Measurements from ENCODE around the gene PPP3CA. TPM values are rescaled to one million over a fixed set of nuclear protein-coding genes. Genes with fewer than 3 reads are reported as not detected.

PPP3CA gene
- total RNA-seq, 1 experiment from 2014 or later = 133 TPM

GRCh38 chr4:101020956-101021355 is 326.4 kb downstream of the PPP3CA start (continued):
- TF ChIP-seq TCF7L2 (IDR thresholded peaks at IDR 0.05; ENCODE audit: borderline replicate concordance, extremely low read depth, insufficient read depth, insufficient read length) = peak; percentile 78
- TF ChIP-seq, protein P1, sequence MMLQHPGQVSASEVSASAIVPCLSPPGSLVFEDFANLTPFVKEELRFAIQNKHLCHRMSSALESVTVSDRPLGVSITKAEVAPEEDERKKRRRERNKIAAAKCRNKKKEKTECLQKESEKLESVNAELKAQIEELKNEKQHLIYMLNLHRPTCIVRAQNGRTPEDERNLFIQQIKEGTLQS (IDR thresholded peaks at IDR 0.05) = no peak; the same call in 1 of the 2 replicates
- TF ChIP-seq, protein P2, sequence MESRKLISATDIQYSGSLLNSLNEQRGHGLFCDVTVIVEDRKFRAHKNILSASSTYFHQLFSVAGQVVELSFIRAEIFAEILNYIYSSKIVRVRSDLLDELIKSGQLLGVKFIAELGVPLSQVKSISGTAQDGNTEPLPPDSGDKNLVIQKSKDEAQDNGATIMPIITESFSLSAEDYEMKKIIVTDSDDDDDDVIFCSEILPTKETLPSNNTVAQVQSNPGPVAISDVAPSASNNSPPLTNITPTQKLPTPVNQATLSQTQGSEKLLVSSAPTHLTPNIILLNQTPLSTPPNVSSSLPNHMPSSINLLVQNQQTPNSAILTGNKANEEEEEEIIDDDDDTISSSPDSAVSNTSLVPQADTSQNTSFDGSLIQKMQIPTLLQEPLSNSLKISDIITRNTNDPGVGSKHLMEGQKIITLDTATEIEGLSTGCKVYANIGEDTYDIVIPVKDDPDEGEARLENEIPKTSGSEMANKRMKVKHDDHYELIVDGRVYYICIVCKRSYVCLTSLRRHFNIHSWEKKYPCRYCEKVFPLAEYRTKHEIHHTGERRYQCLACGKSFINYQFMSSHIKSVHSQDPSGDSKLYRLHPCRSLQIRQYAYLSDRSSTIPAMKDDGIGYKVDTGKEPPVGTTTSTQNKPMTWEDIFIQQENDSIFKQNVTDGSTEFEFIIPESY (IDR thresholded peaks at IDR 0.05; ENCODE audit: extremely low read depth, insufficient replicate concordance, low read length) = no peak
- peak; percentile 95 for TF ChIP-seq JUND (IDR thresholded peaks at IDR 0.05)
- peak; percentile 75; the same call in 1 of the 2 replicates for TF ChIP-seq SIN3A (IDR thresholded peaks at IDR 0.05; ENCODE audit: low read depth)
- no peak for TF ChIP-seq RAD21 (IDR thresholded peaks at IDR 0.05; ENCODE audit: low read depth)
- TF ChIP-seq YY1 (IDR thresholded peaks at IDR 0.05; ENCODE audit: extremely low read depth, insufficient replicate concordance, low read depth, low read length) = peak; percentile 65
- no peak for TF ChIP-seq EGR1 (IDR thresholded peaks at IDR 0.05; ENCODE audit: low read depth)
- no peak for TF ChIP-seq POLR2A (IDR thresholded peaks at IDR 0.05; ENCODE audit: borderline replicate concordance, extremely low read depth, insufficient read depth, insufficient read length)
- TF ChIP-seq ZFX (IDR thresholded peaks at IDR 0.05) = no peak
- no peak for TF ChIP-seq CTCF (IDR thresholded peaks at IDR 0.05 in 2 of 3, conservative IDR thresholded peaks at IDR 0.05 in 1 of 3; ENCODE audit: borderline replicate concordance in 1 of 3, insufficient read depth in 1 of 3, low read depth in 2 of 3, low read length in 2 of 3)
- TF ChIP-seq CEBPB (IDR thresholded peaks at IDR 0.05; ENCODE audit: low read depth) = peak; percentile 73; the same call in 1 of the 2 replicates

Measured in HCT116 (cell line).